ENCODE measurements around the gene ERP27. TPM values are rescaled to one million over a fixed set of nuclear protein-coding genes. Genes with fewer than 3 reads are reported as not detected.

Gene ERP27
- total and polyA plus RNA-seq, 2 of the 8 experiments (the other 6 are each of a cell fraction or from before 2014, with no cell fraction given) = not detected

- Histone ChIP-seq H3K23ac (ENCODE audit: insufficient read length) (no peak overlapping the region), H2AFZ (ENCODE audit: low read length) (no peak overlapping the region), H2BK20ac (ENCODE audit: low read length) (no peak overlapping the region), H3K4ac (replicated peaks; ENCODE audit: insufficient read length, low read depth, low read length) (no peak overlapping the region), H3K27ac (ENCODE audit: low read depth, low read length) (no peak overlapping the region), H4K20me1 (replicated peaks in 1 of 2; ENCODE audit: control insufficient read depth in 1 of 2, insufficient read depth in 2 of 2, low read length in 2 of 2) (no peaks in the 10 kb centered on the region), H3K18ac (ENCODE audit: extremely low read depth, low read length) (no peak overlapping the region), H3K4me1 (replicated peaks in 1 of 4; ENCODE audit: control insufficient read depth in 3 of 4, insufficient read depth in 4 of 4, low read length in 3 of 4) (no peaks in the 10 kb centered on the region), H2BK12ac (ENCODE audit: low read depth, low read length) (no peak overlapping the region), H3K9ac (replicated peaks in 1 of 4; ENCODE audit: extremely low read depth in 1 of 4, low read depth in 3 of 4, low read length in 3 of 4) (no peak overlapping the region), H2BK15ac (ENCODE audit: low read length) (no peak overlapping the region), H3K4me2 (ENCODE audit: insufficient read depth in 1 of 2, low read depth in 2 of 2, low read length in 2 of 2) (no peak overlapping the region), H4K5ac (ENCODE audit: insufficient read length, low read depth, low read length) (no peak overlapping the region), H3K4me3 (ENCODE audit: extremely low read depth in 1 of 4, insufficient read depth in 2 of 4, low read depth in 3 of 4, low read length in 4 of 4) (no peak overlapping the region), H2BK5ac (ENCODE audit: low read depth, low read length) (no peak overlapping the region), H2AK5ac (ENCODE audit: low read depth, low read length) (no peak overlapping the region), H3K23me2 (ENCODE audit: low read depth, low read length) (no peaks in the 10 kb centered on the region), H3K9me3 (ENCODE audit: insufficient read depth in 2 of 2, low read depth in 1 of 2, low read length in 1 of 2) (no peaks in the 10 kb centered on the region), H4K91ac (replicated peaks; ENCODE audit: insufficient read length, low read length) (no peak overlapping the region), H3K36me3 (ENCODE audit: control insufficient read depth in 2 of 4, insufficient read depth in 4 of 4, low read length in 3 of 4) (no peaks in the 10 kb centered on the region), H2BK120ac (replicated peaks; ENCODE audit: low read depth, low read length) (no peak overlapping the region), H3K14ac (ENCODE audit: insufficient read length) (no peak overlapping the region), H4K8ac (ENCODE audit: extremely low read depth, insufficient read depth, low read length) (no peak overlapping the region), H3K27me3 (replicated peaks in 1 of 4; ENCODE audit: control insufficient read depth in 3 of 4, extremely low read depth in 1 of 4, insufficient read depth in 3 of 4, low read length in 3 of 4) (no peaks in the 10 kb centered on the region), H3K79me1 (ENCODE audit: low read depth, low read length) (no peaks in the 10 kb centered on the region), H3K79me2 (ENCODE audit: control insufficient read depth in 1 of 2, insufficient read depth in 2 of 2, low read length in 2 of 2) (no peaks in the 10 kb centered on the region), H3K56ac (replicated peaks; ENCODE audit: insufficient read length, low read depth, low read length) (no peak overlapping the region)
- no peak for TF ChIP-seq BCL11A (IDR thresholded peaks at IDR 0.05; ENCODE audit: low read depth in 2 of 2, low read length in 2 of 2)
- TF ChIP-seq CTBP2 (IDR thresholded peaks at IDR 0.05; ENCODE audit: borderline replicate concordance, insufficient read depth, insufficient read length, low read length) = no peak
- TF ChIP-seq HDAC2 (IDR thresholded peaks at IDR 0.05; ENCODE audit: borderline replicate concordance in 1 of 2, low read depth in 2 of 2, low read length in 2 of 2) = no peak
- TF ChIP-seq TAF1 (IDR thresholded peaks at IDR 0.05; ENCODE audit: low read depth, low read length) = no peak
- TF ChIP-seq SIRT6 (IDR thresholded peaks at IDR 0.05; ENCODE audit: low read length) = no peak
- TF ChIP-seq, protein P1, sequence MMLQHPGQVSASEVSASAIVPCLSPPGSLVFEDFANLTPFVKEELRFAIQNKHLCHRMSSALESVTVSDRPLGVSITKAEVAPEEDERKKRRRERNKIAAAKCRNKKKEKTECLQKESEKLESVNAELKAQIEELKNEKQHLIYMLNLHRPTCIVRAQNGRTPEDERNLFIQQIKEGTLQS (IDR thresholded peaks at IDR 0.05; ENCODE audit: insufficient read depth, low read depth, low read length) = no peak
- no peak for TF ChIP-seq SIN3A (conservative IDR thresholded peaks at IDR 0.05 in 1 of 2, IDR thresholded peaks at IDR 0.05 in 1 of 2; ENCODE audit: low read depth in 1 of 2, low read length in 2 of 2)
- TF ChIP-seq SIX5 (IDR thresholded peaks at IDR 0.05; ENCODE audit: low read depth, low read length) = no peak
- no peak for TF ChIP-seq CREB1 (IDR thresholded peaks at IDR 0.05)
- no peak for TF ChIP-seq CEBPB (IDR thresholded peaks at IDR 0.05; ENCODE audit: low read depth, low read length)
- no peak for TF ChIP-seq GTF2F1 (IDR thresholded peaks at IDR 0.05; ENCODE audit: borderline replicate concordance, low read depth, low read length)
- DNase-seq (ENCODE audit: low read depth in 1 of 2, low spot score in 2 of 2) (no peak), FAIRE-seq (no peak)
- WGBS, 2 experiments (ENCODE audit: extremely low coverage in 1 of 2, insufficient coverage in 1 of 2, insufficient read length in 1 of 2, insufficient replicate concordance in 2 of 2, low coverage in 1 of 2, low lambda C conversion rate in 2 of 2, missing lambda C conversion rate in 1 of 2) = 80% methylated on average over 13 of the region's 13 CpGs; no CpG with 5 or more reads in 1 of the 2 experiments
- ChIA-PET CTCF (ENCODE audit: partially characterized antibody) (interaction anchor here (3.7 kb wide), 1 partner anchor 24 kb away, joined by 9 read pairs; no protein-coding TSS in a partner anchor), POLR2A (ENCODE audit: partially characterized antibody) (no interaction called here)
Observed at GRCh38 chr12:14960548-14961465, 22.5 kb upstream of the ERP27 start.

All from H1 (cell line).